Ishikawa (cell line): ENCODE data around the gene ZMIZ1.

Source experiments
- CEBPB ChIP-seq: IDR thresholded peaks from 2 replicates; pipeline ENCODE4 v1.6.1; 2012
- CREB1 ChIP-seq: IDR thresholded peaks from 2 replicates; pipeline ENCODE4 v1.6.1; 2012; ENCODE audit warnings: low read depth
- EGR1 ChIP-seq: IDR thresholded peaks from 2 replicates; pipeline ENCODE4 v1.6.1; 2012
- EP300 ChIP-seq: IDR thresholded peaks from 2 replicates; pipeline ENCODE4 v1.6.1; 2012; ENCODE audit warnings: borderline replicate concordance
- FOXM1 ChIP-seq: IDR thresholded peaks from 2 replicates; pipeline ENCODE4 v1.6.1; 2012; ENCODE audit warnings: low read depth, borderline replicate concordance
- NFIC ChIP-seq: IDR thresholded peaks from 2 replicates; pipeline ENCODE4 v1.6.1; 2012
- RAD21 ChIP-seq: IDR thresholded peaks from 2 replicates; pipeline ENCODE4 v1.6.1; 2012; ENCODE audit warnings: low read depth
- REST ChIP-seq: IDR thresholded peaks from 2 replicates; pipeline ENCODE4 v1.6.1; 2012; ENCODE audit warnings: low read depth, mild to moderate bottlenecking
- TAF1 ChIP-seq: IDR thresholded peaks from 2 replicates; pipeline ENCODE4 v1.6.1; 2012; ENCODE audit warnings: low read depth, mild to moderate bottlenecking
- TCF12 ChIP-seq: IDR thresholded peaks from 2 replicates; pipeline ENCODE4 v1.6.1; 2012; ENCODE audit warnings: low read depth
- TEAD4 ChIP-seq: IDR thresholded peaks from 2 replicates; pipeline ENCODE4 v1.6.1; 2012
- USF1 ChIP-seq: IDR thresholded peaks from 2 replicates; pipeline ENCODE4 v1.6.1; 2012
- YY1 ChIP-seq: IDR thresholded peaks from 2 replicates; pipeline ENCODE4 v1.6.1; 2012; ENCODE audit warnings: low read depth
- ZBTB7A ChIP-seq: IDR thresholded peaks from 2 replicates; pipeline ENCODE4 v1.6.1; 2012; ENCODE audit warnings: low read depth
- TF ChIP-seq, protein P1 (sequence below): IDR thresholded peaks from 2 replicates; pipeline ENCODE4 v1.6.1; 2012

ZMIZ1 gene

GRCh38 chr10:79181698-79182521, 113.1 kb downstream of the ZMIZ1 start:
- TF ChIP-seq TCF12, result peak; percentile 90
- no peak; the same call in 1 of the 2 replicates for TF ChIP-seq ZBTB7A
- no peak for TF ChIP-seq RAD21
- no peak for TF ChIP-seq REST
- TF ChIP-seq EP300, result peak; percentile 77; the same call in 1 of the 2 replicates
- peak; percentile 81 for TF ChIP-seq NFIC
- peak; percentile 53; the same call in 1 of the 2 replicates for TF ChIP-seq FOXM1
- no peak for TF ChIP-seq CREB1
- peak; percentile 62; the same call in 1 of the 2 replicates for TF ChIP-seq USF1
- peak; percentile 50; the same call in 1 of the 2 replicates for TF ChIP-seq TEAD4
- TF ChIP-seq YY1, result peak; percentile 57; the same call in 1 of the 2 replicates
- no peak for TF ChIP-seq TAF1
- TF ChIP-seq CEBPB, result no peak

DNA sequence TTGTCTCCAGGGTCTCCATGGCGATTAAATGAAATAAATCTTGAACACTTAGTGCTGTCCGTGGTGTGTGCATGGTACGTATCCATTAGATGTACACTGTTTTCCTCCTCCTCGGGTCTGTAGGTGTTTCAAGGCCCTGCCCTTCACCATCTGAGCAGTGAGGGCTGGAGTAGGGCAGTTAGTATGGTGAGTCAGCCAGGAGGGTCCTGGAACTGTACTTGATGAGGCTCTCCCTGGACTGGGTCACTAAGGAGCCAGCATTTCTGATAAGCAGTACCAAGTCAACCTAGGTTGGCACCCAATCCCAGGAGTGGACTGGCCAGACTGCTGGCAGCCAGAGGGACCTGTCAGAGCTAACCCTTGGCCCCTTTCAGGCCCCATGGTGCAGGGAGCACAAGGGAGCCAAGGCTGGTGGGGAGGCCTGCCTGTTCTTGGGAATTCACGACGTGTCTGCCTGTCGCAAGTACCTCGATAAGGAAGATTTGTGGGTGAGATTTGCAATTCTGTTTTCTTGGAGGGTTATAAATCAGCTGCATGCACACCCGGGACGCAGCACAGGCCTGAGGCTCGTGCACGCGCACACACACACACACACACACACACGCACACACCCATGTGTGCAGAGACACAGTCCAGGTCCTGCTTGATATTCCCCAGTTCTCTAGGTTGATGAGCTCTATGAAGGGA, 114.2 kb downstream of the ZMIZ1 start:
- no peak for TF ChIP-seq EGR1
- no peak for TF ChIP-seq USF1
- no peak for TF ChIP-seq TEAD4
- no peak for TF ChIP-seq FOXM1
- no peak for TF ChIP-seq RAD21

GRCh38 chr10:79183468-79183865, 114.7 kb downstream of the ZMIZ1 start:
- TF ChIP-seq YY1 (no peak), RAD21 (no peak), TCF12 (no peak), REST (no peak), NFIC (no peak), CEBPB (no peak), FOXM1 (no peak), CREB1 (no peak), USF1 (no peak), TAF1 (no peak), EGR1 (no peak), TEAD4 (no peak)
- TF ChIP-seq, protein P1, sequence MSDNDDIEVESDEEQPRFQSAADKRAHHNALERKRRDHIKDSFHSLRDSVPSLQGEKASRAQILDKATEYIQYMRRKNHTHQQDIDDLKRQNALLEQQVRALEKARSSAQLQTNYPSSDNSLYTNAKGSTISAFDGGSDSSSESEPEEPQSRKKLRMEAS, result no peak

- 0 out of 2 replicates have a peak, but pooled peaks have one; percentile 41 for TF ChIP-seq FOXM1
- peak; percentile 9; the same call in 1 of the 2 replicates for TF ChIP-seq TAF1
- peak; percentile 89 for TF ChIP-seq EP300
- TF ChIP-seq CEBPB, result 0 out of 2 replicates have a peak, but pooled peaks have one; percentile 1
- TF ChIP-seq RAD21, result no peak
- TF ChIP-seq EGR1, result no peak
- peak; percentile 90 for TF ChIP-seq TEAD4
- TF ChIP-seq ZBTB7A, result no peak
- TF ChIP-seq CREB1, result no peak
- TF ChIP-seq TCF12, result peak; percentile 90
- peak; percentile 10; the same call in 1 of the 2 replicates for TF ChIP-seq YY1
- no peak for TF ChIP-seq USF1
- 0 out of 2 replicates have a peak, but pooled peaks have one; percentile 13 for TF ChIP-seq REST
- TF ChIP-seq NFIC, result peak; percentile 63; the same call in 1 of the 2 replicates
- TF ChIP-seq, protein P1, result peak; percentile 63
These were observed 115.4 kb downstream of the ZMIZ1 start for GRCh38 chr10:79184145-79184625.
